Mesenchymal stem cell (in vitro differentiated cells and primary cell): ENCODE data around the gene CMTR1.
A peak's percentile ranks its signal among the peaks of the same experiment; 100 is the strongest.

Experiments used
- DNase-seq: peaks from one replicate; pipeline ENCODE4 v3.0.0-alpha.2; 2013
- H2AFZ ChIP-seq: one replicate; pipeline ENCODE4 v1.6.1; 2013; ENCODE audit warnings: low read depth, mild to moderate bottlenecking, control low read depth, inconsistent platforms, low read length, moderate library complexity
- H2AK5ac ChIP-seq: 2 replicates; pipeline ENCODE4 v1.6.1; 2013; ENCODE audit warnings: low read length, moderate library complexity, mild to moderate bottlenecking, inconsistent platforms; ENCODE audit not compliant: severe bottlenecking
- H2BK120ac ChIP-seq: one replicate; pipeline ENCODE4 v1.6.1; 2013; ENCODE audit warnings: low read depth, mild to moderate bottlenecking, inconsistent platforms, low read length, moderate library complexity
- H2BK12ac ChIP-seq, 2 experiments: one replicate each; pipeline ENCODE4 v1.6.1; 2013; ENCODE audit warnings: inconsistent platforms in 2 of 2, low read length in 2 of 2, mild to moderate bottlenecking in 2 of 2, moderate library complexity in 2 of 2, control low read depth in 1 of 2
- H2BK15ac ChIP-seq: one replicate; pipeline ENCODE4 v1.6.1; 2013; ENCODE audit warnings: mild to moderate bottlenecking, low read depth, inconsistent platforms; ENCODE audit not compliant: poor library complexity, severe bottlenecking
- H2BK5ac ChIP-seq: 2 replicates; pipeline ENCODE4 v1.6.1; 2013; ENCODE audit warnings: low read depth, mild to moderate bottlenecking, low read length, control low read depth, inconsistent platforms; ENCODE audit not compliant: poor library complexity, severe bottlenecking
- H3K14ac ChIP-seq, 2 experiments: one replicate each; pipeline ENCODE4 v1.6.1; 2013; ENCODE audit warnings: inconsistent platforms in 2 of 2, low read length in 2 of 2, control low read depth in 1 of 2, mild to moderate bottlenecking in 1 of 2, moderate library complexity in 1 of 2
- H3K18ac ChIP-seq, 2 experiments: one replicate each; pipeline ENCODE4 v1.6.1; 2013; ENCODE audit warnings: inconsistent platforms in 2 of 2, low read length in 2 of 2, control low read depth in 1 of 2, low read depth in 1 of 2, mild to moderate bottlenecking in 1 of 2
- H3K23ac ChIP-seq, 2 experiments: one replicate each; pipeline ENCODE4 v1.6.1; 2013; ENCODE audit warnings: inconsistent platforms in 2 of 2, low read length in 2 of 2, mild to moderate bottlenecking in 2 of 2, moderate library complexity in 2 of 2, control low read depth in 1 of 2
- H3K27ac ChIP-seq: 2 replicates; pipeline ENCODE4 v1.5.1; 2013; ENCODE audit warnings: mild to moderate bottlenecking, moderate library complexity, low read length, control low read depth, inconsistent platforms; ENCODE audit not compliant: poor library complexity, severe bottlenecking
- H3K27me3 ChIP-seq, 2 experiments: 2 replicates each; pipeline versions ENCODE4 v1.6.1 to v1.7.0; 2013; ENCODE audit warnings: low read length in 2 of 2, mild to moderate bottlenecking in 2 of 2, moderate library complexity in 2 of 2, control low read depth in 1 of 2, inconsistent platforms in 1 of 2; ENCODE audit not compliant: control insufficient read depth in 1 of 2, insufficient read depth in 1 of 2
- H3K36me3 ChIP-seq, 2 experiments: 2 replicates each; pipeline versions ENCODE4 v1.6.1 to v1.7.0; 2013; ENCODE audit warnings: low read length in 2 of 2, control low read depth in 1 of 2, inconsistent platforms in 1 of 2, low read depth in 1 of 2, mild to moderate bottlenecking in 1 of 2; ENCODE audit not compliant: insufficient read depth in 2 of 2, control insufficient read depth in 1 of 2
- H3K4ac ChIP-seq, 2 experiments: one replicate each; pipeline ENCODE4 v1.6.1; 2013; ENCODE audit warnings: inconsistent platforms in 2 of 2, low read length in 2 of 2, mild to moderate bottlenecking in 2 of 2, moderate library complexity in 2 of 2, control low read depth in 1 of 2, low read depth in 1 of 2
- H3K4me1 ChIP-seq: 2 replicates; pipeline ENCODE4 v1.6.1; 2013; ENCODE audit warnings: low read depth, low read length, control low read depth; ENCODE audit not compliant: control insufficient read depth, insufficient read depth
- H3K4me2 ChIP-seq: 2 replicates; pipeline ENCODE4 v1.6.1; 2013; ENCODE audit warnings: low read length, mild to moderate bottlenecking, inconsistent platforms; ENCODE audit not compliant: poor library complexity, severe bottlenecking
- H3K4me3 ChIP-seq, 2 experiments: 2 replicates each; pipeline versions ENCODE4 v1.5.1 to v1.7.0; 2013; ENCODE audit warnings: low read length in 2 of 2, mild to moderate bottlenecking in 2 of 2, control low read depth in 1 of 2, low read depth in 1 of 2; ENCODE audit not compliant: insufficient read depth in 1 of 2
- H3K79me1 ChIP-seq: replicated peaks from 2 replicates; pipeline ENCODE4 v1.6.1; 2013; ENCODE audit warnings: mild to moderate bottlenecking, control low read depth, low read length, inconsistent platforms; ENCODE audit not compliant: poor library complexity, severe bottlenecking
- H3K9ac ChIP-seq: 2 replicates; pipeline ENCODE4 v1.7.0; 2013; ENCODE audit warnings: mild to moderate bottlenecking, low read length, moderate library complexity
- H3K9me3 ChIP-seq: 2 replicates; pipeline ENCODE4 v1.7.0; 2013; ENCODE audit warnings: mild to moderate bottlenecking, low read length; ENCODE audit not compliant: control insufficient read depth
- H4K8ac ChIP-seq: one replicate; pipeline ENCODE4 v1.6.1; 2013; ENCODE audit warnings: inconsistent platforms, mild to moderate bottlenecking, low read length, moderate library complexity
- H4K91ac ChIP-seq: one replicate; pipeline ENCODE4 v1.6.1; 2013; ENCODE audit warnings: mild to moderate bottlenecking, low read length, inconsistent platforms
- WGBS: methylation state at CpG from one replicate; pipeline ENCODE4 v1.1.7; 2013; ENCODE audit warnings: mixed read lengths; 5-methylcytosine and 5-hydroxymethylcytosine counted together

CMTR1 gene

GRCh38 chr6:37451441-37452193 is 18.6 kb downstream of the CMTR1 start:
- Histone ChIP-seq H4K91ac (no peak overlapping the region), H2BK5ac (no peak overlapping the region), H4K8ac (no peak overlapping the region), H3K9ac (no peak overlapping the region), H2BK12ac (no peak overlapping the region), H3K27me3 (no peaks in the 10 kb centered on the region), H3K9me3 (no peaks in the 10 kb centered on the region), H3K18ac (no peak overlapping the region), H3K4me2 (no peak overlapping the region), H3K79me1 (peaks cover 16% of the 10 kb centered on the region), H3K27ac (no peak overlapping the region), H3K23ac (no peak overlapping the region), H3K4me3 (no peak overlapping the region), H3K4ac (no peak overlapping the region), H2AFZ (no peak overlapping the region), H3K14ac (no peak overlapping the region), H2BK15ac (no peak overlapping the region), H2BK120ac (no peak overlapping the region), H3K36me3 (peaks cover 29 to 74% of the 10 kb centered on the region in 2 experiments), H3K4me1 (no peaks in the 10 kb centered on the region), H2AK5ac (no peak overlapping the region)
- no peak for DNase-seq
- 98% methylated on average over 2 of the region's 2 CpGs for WGBS

GRCh38 chr6:37452522-37452921 is 19.5 kb downstream of the CMTR1 start:
- no peak overlapping the region for H2AFZ ChIP-seq
- no peak overlapping the region for H2BK120ac ChIP-seq
- no peaks in the 10 kb centered on the region for H3K9me3 ChIP-seq
- H2BK12ac ChIP-seq, result no peak overlapping the region
- no peaks in the 10 kb centered on the region for H3K4me1 ChIP-seq
- H3K18ac ChIP-seq, result no peak overlapping the region
- H2AK5ac ChIP-seq, result no peak overlapping the region
- no peak overlapping the region for H3K27ac ChIP-seq
- no peak for DNase-seq
- no peak overlapping the region for H3K4me2 ChIP-seq
- H3K23ac ChIP-seq, result no peak overlapping the region
- no peak overlapping the region for H3K4ac ChIP-seq
- H3K4me3 ChIP-seq, result no peak overlapping the region
- peaks cover 30 to 65% of the 10 kb centered on the region in 2 experiments for H3K36me3 ChIP-seq
- peaks cover 18% of the 10 kb centered on the region for H3K79me1 ChIP-seq
- H4K91ac ChIP-seq, result no peak overlapping the region
- H2BK5ac ChIP-seq, result no peak overlapping the region
- H3K14ac ChIP-seq, result no peak overlapping the region
- 100% methylated on average over 3 of the region's 3 CpGs for WGBS
- no peak overlapping the region for H3K9ac ChIP-seq
- H4K8ac ChIP-seq, result no peak overlapping the region
- H2BK15ac ChIP-seq, result no peak overlapping the region
- H3K27me3 ChIP-seq, result no peaks in the 10 kb centered on the region

- no peak for DNase-seq
Measured at GRCh38 chr6:37454420-37455140, 21.6 kb downstream of the CMTR1 start.

GRCh38 chr6:37456126-37456525 is 23.1 kb downstream of the CMTR1 start:
- no peaks in the 10 kb centered on the region for H3K9me3 ChIP-seq
- 74% methylated on average over 5 of the region's 6 CpGs for WGBS

More at GRCh38 chr6:37454420-37455140, 21.6 kb downstream of the CMTR1 start:
- Histone ChIP-seq H4K8ac (no peak overlapping the region), H2AK5ac (no peak overlapping the region), H2BK120ac (no peak overlapping the region), H3K27me3 (no peaks in the 10 kb centered on the region), H2BK12ac (no peak overlapping the region), H4K91ac (no peak overlapping the region), H3K14ac (no peak overlapping the region), H3K36me3 (peaks cover 35 to 60% of the 10 kb centered on the region in 2 experiments), H3K9me3 (no peaks in the 10 kb centered on the region), H3K27ac (no peak overlapping the region), H3K4me3 (no peak overlapping the region), H2AFZ (no peak overlapping the region), H3K4me2 (no peak overlapping the region), H2BK15ac (no peak overlapping the region), H3K23ac (no peak overlapping the region), H3K4me1 (no peaks in the 10 kb centered on the region), H2BK5ac (no peak overlapping the region), H3K79me1 (peaks cover 20% of the 10 kb centered on the region), H3K4ac (no peak overlapping the region), H3K18ac (no peak overlapping the region), H3K9ac (peak overlapping the region; percentile 68)
- WGBS, result 95% methylated on average over 8 of the region's 8 CpGs

More at GRCh38 chr6:37456126-37456525, 23.1 kb downstream of the CMTR1 start:
- Histone ChIP-seq H3K14ac (no peak overlapping the region), H3K4me1 (peaks cover 2% of the 10 kb centered on the region), H3K4ac (no peak overlapping the region), H2BK5ac (no peak overlapping the region), H3K27ac (no peak overlapping the region), H3K27me3 (no peaks in the 10 kb centered on the region), H3K9ac (peak overlapping the region; percentile 86), H2BK120ac (no peak overlapping the region), H3K36me3 (peaks cover 44 to 63% of the 10 kb centered on the region in 2 experiments), H2BK15ac (no peak overlapping the region), H2AFZ (no peak overlapping the region), H3K18ac (no peak overlapping the region), H3K23ac (no peak overlapping the region), H3K4me3 (no peak overlapping the region), H2BK12ac (no peak overlapping the region), H3K79me1 (peaks cover 24% of the 10 kb centered on the region), H4K91ac (no peak overlapping the region), H3K4me2 (no peak overlapping the region), H2AK5ac (no peak overlapping the region), H4K8ac (no peak overlapping the region)
- peak; percentile 7 for DNase-seq
